ENCODE measurements around the gene SYT17. TPM values are rescaled to one million over a fixed set of nuclear protein-coding genes. Genes with fewer than 3 reads are reported as not detected.

SYT17 gene, protein sequence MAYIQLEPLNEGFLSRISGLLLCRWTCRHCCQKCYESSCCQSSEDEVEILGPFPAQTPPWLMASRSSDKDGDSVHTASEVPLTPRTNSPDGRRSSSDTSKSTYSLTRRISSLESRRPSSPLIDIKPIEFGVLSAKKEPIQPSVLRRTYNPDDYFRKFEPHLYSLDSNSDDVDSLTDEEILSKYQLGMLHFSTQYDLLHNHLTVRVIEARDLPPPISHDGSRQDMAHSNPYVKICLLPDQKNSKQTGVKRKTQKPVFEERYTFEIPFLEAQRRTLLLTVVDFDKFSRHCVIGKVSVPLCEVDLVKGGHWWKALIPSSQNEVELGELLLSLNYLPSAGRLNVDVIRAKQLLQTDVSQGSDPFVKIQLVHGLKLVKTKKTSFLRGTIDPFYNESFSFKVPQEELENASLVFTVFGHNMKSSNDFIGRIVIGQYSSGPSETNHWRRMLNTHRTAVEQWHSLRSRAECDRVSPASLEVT
- total RNA-seq: 1 to 10 TPM; 1.8 to 1.9 TPM

DNA sequence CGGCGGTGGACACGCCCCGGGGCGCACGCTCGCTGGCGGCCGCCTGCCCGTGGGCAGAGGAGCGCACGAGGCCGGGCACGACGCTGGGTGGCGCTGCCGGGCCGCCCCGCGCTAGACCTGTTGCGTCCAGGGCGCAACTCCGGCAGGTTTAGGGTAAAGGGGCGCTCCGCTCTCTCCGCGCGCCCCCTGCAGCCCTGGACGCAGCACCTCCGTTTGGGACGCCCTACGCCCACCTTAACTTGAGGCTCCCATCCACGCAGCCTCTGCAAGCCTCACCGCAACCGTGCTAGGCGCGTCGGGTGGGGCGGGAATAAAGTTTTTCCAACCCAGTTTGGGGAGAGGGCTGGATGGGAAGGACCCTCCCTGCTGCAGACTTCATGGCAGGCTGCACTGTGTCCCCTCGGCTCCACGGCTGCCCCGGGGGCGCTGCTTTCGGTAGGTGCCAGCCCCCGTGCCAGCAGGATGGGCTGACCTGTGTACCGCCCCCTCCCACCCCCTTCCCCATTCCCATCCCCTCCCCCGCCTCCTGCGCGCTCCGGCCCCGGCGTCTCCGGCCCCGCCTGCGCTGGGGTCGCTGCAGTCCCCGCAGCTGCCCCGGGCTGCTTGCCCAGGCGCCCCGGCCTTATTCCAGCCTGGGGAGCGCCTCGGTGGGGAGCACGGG is at the start of gene SYT17:
TSS of gene SYT17 (plus strand) at position 531 of the 661 bp plus-strand sequence. CDS start 407 bp downstream, outside the sequence.
- no peaks in the 10 kb centered on the region for H3K27me3 ChIP-seq (replicated peaks; ENCODE audit: insufficient read depth)
- DNase-seq (ENCODE audit: low spot score): no peak
- no peaks in the 10 kb centered on the region for H3K9me3 ChIP-seq
- H3K4me3 ChIP-seq: peak within 1 kb of the TSS; percentile 71
- ATAC-seq (ENCODE audit: insufficient number of reproducible peaks, low FRiP score, low read depth): no peak
- H3K36me3 ChIP-seq: no peaks in the 10 kb centered on the region
- H3K27ac ChIP-seq: no peak within 1 kb of the TSS
- TF ChIP-seq, protein P1, sequence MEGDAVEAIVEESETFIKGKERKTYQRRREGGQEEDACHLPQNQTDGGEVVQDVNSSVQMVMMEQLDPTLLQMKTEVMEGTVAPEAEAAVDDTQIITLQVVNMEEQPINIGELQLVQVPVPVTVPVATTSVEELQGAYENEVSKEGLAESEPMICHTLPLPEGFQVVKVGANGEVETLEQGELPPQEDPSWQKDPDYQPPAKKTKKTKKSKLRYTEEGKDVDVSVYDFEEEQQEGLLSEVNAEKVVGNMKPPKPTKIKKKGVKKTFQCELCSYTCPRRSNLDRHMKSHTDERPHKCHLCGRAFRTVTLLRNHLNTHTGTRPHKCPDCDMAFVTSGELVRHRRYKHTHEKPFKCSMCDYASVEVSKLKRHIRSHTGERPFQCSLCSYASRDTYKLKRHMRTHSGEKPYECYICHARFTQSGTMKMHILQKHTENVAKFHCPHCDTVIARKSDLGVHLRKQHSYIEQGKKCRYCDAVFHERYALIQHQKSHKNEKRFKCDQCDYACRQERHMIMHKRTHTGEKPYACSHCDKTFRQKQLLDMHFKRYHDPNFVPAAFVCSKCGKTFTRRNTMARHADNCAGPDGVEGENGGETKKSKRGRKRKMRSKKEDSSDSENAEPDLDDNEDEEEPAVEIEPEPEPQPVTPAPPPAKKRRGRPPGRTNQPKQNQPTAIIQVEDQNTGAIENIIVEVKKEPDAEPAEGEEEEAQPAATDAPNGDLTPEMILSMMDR (IDR thresholded peaks at IDR 0.05): peak; percentile 70
- peaks cover 3 to 14% of the 10 kb centered on the region in 2 donors for H3K4me1 ChIP-seq (ENCODE audit: control insufficient read depth in 1 of 2, low read depth in 2 of 2)

DNA sequence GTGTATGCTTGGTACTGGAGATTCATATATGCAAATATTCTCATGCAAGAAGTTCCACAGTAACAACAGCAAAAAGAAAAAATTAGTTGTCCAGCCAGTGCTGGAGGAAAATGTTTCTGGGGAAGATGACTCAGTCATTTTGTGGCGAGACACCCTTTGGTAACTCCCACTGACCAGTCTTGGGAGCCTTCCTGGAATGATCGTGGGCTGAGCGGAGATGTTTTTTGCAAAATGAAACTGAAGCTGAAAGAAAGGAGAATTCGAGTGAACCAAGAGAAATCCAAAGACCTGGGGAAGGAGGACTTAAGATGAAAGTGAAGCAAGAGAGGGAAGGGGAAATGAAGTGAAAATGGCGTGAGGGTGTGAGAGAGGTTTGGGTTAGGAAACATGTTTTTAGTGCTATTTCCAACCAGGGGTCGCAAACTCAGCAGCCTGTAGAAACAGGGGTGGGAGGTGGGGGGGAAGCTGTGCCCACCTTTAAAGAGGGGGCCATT is 49.1 kb upstream of the SYT17 start:
- H3K9me3 ChIP-seq: no peaks in the 10 kb centered on the region
- ATAC-seq (ENCODE audit: insufficient number of reproducible peaks, low FRiP score, low read depth) (peak; percentile 47), DNase-seq (ENCODE audit: low spot score) (no peak)
- H3K4me3 ChIP-seq: peak overlapping the region; percentile 65
- H3K4me1 ChIP-seq (ENCODE audit: control insufficient read depth in 1 of 2, low read depth in 2 of 2): peaks cover 36 to 50% of the 10 kb centered on the region in 2 donors
- peaks cover 8% of the 10 kb centered on the region for H3K36me3 ChIP-seq
- TF ChIP-seq, protein P1 (IDR thresholded peaks at IDR 0.05): no peak
- peak overlapping the region; percentile 64 to 81 for H3K27ac ChIP-seq
- no peaks in the 10 kb centered on the region for H3K27me3 ChIP-seq (replicated peaks; ENCODE audit: insufficient read depth)

DNA sequence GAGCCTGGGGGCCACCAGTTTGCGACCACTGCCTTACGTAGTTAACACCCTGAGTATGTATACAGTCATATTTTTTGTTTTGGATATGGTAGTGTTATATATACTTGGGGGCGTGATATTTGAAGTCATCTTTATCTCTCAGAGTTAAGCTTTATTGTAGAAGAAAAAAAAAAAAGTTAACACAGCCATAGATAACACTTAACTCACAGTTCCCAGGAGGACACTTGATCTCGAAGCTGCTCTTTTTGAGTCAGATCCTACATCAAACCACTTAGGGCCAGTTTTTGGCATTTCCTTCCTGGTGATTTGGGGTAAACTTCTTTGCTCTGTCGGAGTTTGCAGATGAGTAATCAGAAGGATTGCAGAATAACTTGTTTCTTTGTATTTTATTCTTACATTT is 48.5 kb upstream of the SYT17 start:
- TF ChIP-seq, protein P1 (IDR thresholded peaks at IDR 0.05): no peak
- DNase-seq (ENCODE audit: low spot score) (no peak), ATAC-seq (ENCODE audit: insufficient number of reproducible peaks, low FRiP score, low read depth) (no peak)
- Histone ChIP-seq H3K4me1 (ENCODE audit: control insufficient read depth in 1 of 2, low read depth in 2 of 2) (peaks cover 36 to 50% of the 10 kb centered on the region in 2 donors), H3K4me3 (peak overlapping the region; percentile 65), H3K27me3 (replicated peaks; ENCODE audit: insufficient read depth) (no peaks in the 10 kb centered on the region), H3K36me3 (peaks cover 8% of the 10 kb centered on the region), H3K27ac (peak overlapping the region; percentile 64 to 81), H3K9me3 (no peaks in the 10 kb centered on the region)

DNA sequence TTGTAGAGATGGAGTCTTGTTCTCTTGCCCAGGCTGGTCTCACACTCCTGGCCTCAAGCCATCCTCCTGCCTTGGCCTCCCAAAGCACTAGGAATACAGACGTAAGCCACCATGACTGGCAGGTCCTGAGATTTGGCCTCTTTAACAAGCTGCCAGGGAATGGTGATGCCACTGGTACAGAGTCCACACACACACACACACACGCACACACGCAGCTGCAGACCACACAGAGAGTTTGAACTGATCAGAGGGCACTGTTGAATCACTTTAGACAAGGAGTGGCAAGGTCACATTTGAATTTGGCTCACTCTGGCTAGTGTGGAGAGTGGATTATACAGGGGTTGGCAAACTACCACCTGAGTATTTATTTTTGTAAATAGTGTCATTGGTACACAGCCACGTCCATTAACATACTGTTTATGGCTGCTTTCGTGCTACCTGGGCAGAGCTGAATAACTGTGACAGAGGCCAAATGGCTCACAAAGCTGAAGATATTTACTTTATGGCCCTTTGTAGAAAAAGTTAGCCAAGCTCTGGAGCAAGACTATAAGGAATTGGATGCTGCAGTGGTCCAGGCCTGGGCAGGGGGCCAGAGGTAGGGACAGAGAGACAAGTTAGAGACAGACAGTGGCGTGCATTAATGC is 44.4 kb upstream of the SYT17 start:
- TF ChIP-seq, protein P1 (IDR thresholded peaks at IDR 0.05): no peak
- Histone ChIP-seq H3K27me3 (replicated peaks; ENCODE audit: insufficient read depth) (no peaks in the 10 kb centered on the region), H3K9me3 (no peaks in the 10 kb centered on the region), H3K36me3 (no peaks in the 10 kb centered on the region), H3K4me1 (ENCODE audit: control insufficient read depth in 1 of 2, low read depth in 2 of 2) (peaks cover 8 to 13% of the 10 kb centered on the region in 2 donors), H3K4me3 (no peak overlapping the region), H3K27ac (no peak overlapping the region)
- DNase-seq (ENCODE audit: low spot score): no peak
- ATAC-seq (ENCODE audit: insufficient number of reproducible peaks, low FRiP score, low read depth): no peak

All from thoracic aorta (tissue), 2 donors.